HG03432 (cell line): ENCODE measurements around the gene ZNF710.
"Not testable (repeated sequence)": the region's sequence is repeated elsewhere in the genome, so short reads cannot be mapped to it uniquely, and the experiment has no call there.

Experiments
- ATAC-seq: cut with Tn5 transposase; IDR thresholded peaks from one replicate; pipeline ENCODE4 v1.9.1; 2021; ENCODE audit warnings: mild to moderate bottlenecking, moderate library complexity; ENCODE audit not compliant: unreplicated experiment

ZNF710 gene

DNA sequence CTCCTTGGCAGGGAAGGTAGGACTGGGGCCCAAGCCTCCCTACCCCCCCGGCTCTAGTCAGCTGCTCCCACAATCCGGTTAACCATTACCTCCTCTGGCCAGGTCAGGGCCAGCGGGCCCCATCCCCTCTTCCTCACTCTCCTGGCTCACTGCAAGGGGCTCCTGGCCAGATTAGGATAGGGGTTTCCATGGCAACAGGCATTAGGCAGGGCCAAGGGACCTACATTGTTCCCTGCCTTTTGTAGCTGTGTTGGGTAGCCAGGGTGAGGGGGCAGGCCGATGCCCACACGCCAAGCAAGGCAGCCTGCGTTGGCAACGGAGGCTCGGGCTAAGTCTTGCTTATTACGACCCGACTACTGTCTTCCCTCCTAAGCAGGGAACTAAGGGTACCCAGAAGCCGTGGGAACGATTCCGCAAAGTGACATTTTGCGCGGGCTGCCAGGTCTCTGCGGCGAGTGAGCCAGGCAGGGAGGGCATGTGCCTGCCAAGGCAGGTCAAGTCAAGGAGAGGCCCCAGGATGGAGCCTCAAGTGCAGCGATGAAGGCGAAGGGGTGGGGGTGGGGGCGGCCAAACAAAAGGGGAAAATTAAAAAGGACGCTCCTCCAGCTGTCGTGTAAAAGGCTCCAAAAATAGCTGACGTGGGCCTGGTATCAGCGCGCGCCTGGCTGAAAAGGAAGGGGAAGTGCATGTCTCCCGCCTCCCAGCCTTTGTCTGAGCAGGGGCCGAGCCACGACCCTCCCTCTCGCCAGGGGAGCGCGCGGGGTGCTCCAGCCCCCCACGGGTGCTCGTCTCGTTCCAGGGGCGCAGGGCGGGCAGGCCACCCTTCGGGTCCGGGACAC lies 100.2 kb downstream of the ZNF710 start:
- peak; percentile 7 for ATAC-seq

- peak; percentile 75 for ATAC-seq
Measured at GRCh38 chr15:90101969-90102890, 101.1 kb downstream of the ZNF710 start, which contains the start of gene IDH2. TSS of gene IDH2 (minus strand) at chr15:90102468. CDS start at chr15:90102390, 78 bp downstream.

GRCh38 chr15:90103701-90104329 lies 102.7 kb downstream of the ZNF710 start:
- ATAC-seq, result no peak

GRCh38 chr15:90104551-90104950 lies 103.4 kb downstream of the ZNF710 start:
- ATAC-seq, result no peak

DNA sequence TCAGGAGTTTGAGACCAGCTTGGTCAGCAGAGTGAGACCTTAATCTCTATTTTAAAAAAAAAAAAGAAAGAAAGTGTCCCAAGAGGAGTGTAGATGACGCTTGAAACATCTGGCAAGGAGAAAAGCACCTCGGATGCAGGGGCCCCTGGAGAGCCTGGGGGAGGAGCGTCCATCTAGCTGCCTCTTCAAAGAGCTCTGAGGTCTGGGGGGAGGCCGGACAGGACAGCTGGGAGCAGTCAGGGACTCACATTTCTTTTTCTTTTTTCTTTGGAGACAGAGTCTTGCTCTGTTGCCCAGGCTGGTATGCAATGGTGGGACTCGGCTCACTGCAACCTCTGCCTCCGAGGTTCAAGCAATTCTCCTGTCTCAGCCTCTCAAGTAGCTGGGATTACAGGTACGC lies 104.4 kb downstream of the ZNF710 start:
- ATAC-seq, result no peak

- ATAC-seq, result no peak
Measured at GRCh38 chr15:90106522-90107117, 105.5 kb downstream of the ZNF710 start.

- ATAC-seq, result not testable (repeated sequence)
Measured at GRCh38 chr15:90108038-90108437, 106.9 kb downstream of the ZNF710 start.

DNA sequence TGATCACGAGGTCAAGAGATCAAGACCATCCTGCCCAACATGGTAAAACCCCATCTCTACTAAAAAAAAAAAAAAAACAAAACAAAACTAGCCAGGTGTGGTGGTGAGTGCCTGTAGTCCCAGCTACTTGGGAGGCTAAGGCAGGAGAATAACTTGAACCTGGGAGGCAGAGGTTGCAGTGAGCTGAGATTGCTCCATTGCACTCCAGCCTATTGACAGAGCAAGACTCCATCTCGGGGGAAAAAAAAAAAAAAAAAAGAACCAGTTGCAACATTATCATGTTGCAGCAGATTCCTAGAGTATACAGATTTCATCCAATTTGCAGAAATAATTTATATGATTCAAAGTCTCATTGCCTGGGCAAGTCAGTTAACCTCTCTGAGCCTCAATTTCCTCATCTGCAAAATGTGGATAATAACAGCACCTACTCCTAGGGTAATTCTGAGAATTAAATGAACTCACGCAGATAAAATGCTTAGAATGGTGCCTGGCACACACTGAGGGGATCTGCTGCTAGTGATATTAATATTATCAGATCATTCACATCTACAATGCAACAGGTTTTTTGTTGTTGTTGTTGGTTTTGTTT lies 108.1 kb downstream of the ZNF710 start:
- ATAC-seq, result not testable (repeated sequence)

DNA sequence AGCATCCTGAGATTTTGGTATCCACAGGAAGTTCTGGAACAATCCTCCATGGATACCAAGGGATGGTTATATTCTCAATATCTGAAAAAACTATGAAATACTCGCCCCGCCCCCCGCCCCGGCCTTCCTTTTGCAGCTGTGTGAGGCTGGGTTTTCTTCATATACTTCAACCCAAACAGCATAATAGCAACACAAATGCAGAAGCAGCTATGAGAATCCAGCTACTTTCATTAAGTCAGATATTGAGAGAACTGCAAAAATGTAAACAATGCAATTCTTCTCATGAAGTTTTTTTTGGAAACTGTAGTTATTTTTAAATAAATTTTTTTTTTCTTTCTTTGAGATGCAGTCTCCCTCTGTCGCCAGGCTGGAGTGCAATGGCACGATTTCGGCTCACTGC lies 112.0 kb downstream of the ZNF710 start:
- ATAC-seq, result no peak

DNA sequence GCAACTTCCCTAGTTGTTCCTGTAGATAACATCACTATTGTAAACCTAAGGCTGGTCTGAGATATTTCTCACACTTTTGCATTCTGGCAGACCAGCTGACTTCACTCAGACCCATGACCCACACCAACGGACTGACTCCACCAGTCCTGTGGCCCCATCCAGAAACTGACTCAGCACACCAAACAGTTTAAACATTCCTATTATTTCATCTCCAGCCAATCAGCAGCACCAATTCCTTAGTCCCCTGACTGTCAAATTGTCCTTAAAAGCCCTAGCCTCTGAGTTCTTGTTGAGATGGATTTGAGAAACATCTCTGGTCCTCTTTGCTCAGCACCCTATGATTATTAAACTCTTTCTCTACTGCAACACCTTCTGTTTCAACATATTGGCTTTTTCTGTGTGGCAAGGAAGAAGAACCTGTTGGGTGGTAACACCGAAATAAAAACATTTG lies 113.4 kb downstream of the ZNF710 start:
- ATAC-seq, result no peak

- no peak for ATAC-seq
Measured at GRCh38 chr15:90115783-90116182, 114.7 kb downstream of the ZNF710 start.

- no peak for ATAC-seq
Measured at GRCh38 chr15:90119367-90119766, 118.2 kb downstream of the ZNF710 start.

GRCh38 chr15:90121086-90121485 lies 120.0 kb downstream of the ZNF710 start:
- ATAC-seq, result no peak

DNA sequence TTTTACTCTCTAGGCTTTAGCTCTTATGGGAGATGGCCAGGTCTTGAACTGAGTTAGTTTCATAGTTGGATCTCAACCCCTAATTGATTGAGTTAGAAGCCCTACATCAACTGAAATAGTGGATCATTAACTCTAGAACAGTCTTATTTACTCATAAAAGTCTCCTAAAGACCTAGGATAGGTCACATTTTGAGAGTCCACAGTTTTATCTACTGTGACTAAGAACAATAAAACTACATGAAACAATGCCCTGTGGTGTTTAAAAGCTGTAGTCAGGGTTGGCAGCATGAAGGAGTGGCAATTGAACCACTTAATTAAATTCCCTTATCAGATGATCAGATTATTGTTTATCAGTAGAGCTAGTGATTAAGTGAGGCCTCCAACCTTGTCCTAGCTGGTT lies 123.4 kb downstream of the ZNF710 start:
- no peak for ATAC-seq

DNA sequence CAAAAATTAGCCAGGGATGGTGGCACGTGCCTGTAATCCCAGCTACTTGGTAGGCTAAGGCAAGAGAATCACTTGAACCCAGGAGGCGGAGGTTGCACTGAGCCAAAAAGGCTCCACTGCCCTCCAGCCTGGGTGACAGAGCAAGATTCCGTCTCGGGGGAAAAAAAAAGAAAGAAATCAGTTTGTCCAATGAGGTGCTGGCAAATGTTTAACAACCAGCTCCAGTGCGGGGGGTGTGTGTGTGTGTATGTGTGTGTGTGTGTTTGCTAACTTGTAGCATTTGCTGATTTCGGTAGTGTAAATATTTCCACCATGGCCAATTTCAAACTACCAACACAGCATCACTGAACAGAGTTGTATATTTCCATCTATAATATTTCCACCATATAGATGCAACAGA lies 124.9 kb downstream of the ZNF710 start:
- no peak for ATAC-seq

GRCh38 chr15:90126596-90127435 lies 125.7 kb downstream of the ZNF710 start:
- no peak for ATAC-seq

DNA sequence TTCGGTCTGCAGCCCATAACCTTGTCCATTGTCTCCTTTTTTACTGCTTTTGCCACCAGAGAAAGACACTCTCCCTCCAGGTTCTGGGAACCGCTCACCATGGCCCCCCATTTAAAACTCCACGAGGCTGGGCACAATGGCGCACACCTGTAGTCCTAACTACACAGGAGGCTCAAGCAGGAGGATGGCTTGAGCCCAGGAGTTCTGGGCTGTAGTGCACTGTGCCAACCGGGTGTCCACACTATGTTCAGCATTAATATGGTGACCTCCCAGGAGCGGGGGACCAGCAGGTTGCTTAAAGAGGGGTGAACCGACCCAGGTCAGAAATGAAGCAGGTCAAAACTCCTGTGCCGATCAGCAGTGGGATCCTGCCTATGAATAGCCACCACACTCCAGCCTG lies 129.2 kb downstream of the ZNF710 start:
- no peak for ATAC-seq
